ENCODE results near the gene RAB3C.

DNA sequence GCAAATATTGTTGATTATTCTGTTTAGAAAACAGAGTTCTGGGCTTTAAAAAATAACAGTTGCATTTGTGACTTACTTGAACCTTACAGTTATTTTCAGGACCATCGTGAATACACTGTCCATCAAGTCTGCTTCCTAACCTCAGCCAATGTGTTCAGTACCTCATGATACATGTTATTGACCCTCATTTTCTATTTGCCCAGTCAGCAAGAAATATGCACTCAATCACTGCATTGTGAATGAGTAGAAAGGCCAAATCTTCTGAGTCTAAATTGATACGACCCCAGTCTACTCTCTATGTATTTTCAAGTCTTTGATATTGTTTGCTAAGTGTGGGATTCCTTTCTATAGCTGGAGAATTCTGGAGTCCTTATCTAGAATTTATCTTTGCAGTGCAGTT is 156.2 kb downstream of the RAB3C start:
- TF ChIP-seq, protein P1, sequence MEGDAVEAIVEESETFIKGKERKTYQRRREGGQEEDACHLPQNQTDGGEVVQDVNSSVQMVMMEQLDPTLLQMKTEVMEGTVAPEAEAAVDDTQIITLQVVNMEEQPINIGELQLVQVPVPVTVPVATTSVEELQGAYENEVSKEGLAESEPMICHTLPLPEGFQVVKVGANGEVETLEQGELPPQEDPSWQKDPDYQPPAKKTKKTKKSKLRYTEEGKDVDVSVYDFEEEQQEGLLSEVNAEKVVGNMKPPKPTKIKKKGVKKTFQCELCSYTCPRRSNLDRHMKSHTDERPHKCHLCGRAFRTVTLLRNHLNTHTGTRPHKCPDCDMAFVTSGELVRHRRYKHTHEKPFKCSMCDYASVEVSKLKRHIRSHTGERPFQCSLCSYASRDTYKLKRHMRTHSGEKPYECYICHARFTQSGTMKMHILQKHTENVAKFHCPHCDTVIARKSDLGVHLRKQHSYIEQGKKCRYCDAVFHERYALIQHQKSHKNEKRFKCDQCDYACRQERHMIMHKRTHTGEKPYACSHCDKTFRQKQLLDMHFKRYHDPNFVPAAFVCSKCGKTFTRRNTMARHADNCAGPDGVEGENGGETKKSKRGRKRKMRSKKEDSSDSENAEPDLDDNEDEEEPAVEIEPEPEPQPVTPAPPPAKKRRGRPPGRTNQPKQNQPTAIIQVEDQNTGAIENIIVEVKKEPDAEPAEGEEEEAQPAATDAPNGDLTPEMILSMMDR (IDR thresholded peaks at IDR 0.05 in 8 of 11, conservative IDR thresholded peaks at IDR 0.05 in 3 of 11) = no peak
- no peak for TF ChIP-seq POLR2A (IDR thresholded peaks at IDR 0.05)

Data from spleen (tissue), 7 donors.